Ovary (tissue), 3 donors: ENCODE data around the gene STT3B.

ENCODE experiments used
- CTCF ChIP-seq, 3 donors: fragments of 450-650 bp in 2 of 3; fragments of 200-600 bp in 1 of 3; IDR thresholded peaks; one replicate each; pipeline versions ENCODE4 v1.5.1 to v1.8.0; 2016 to 2022; ENCODE audit warnings: antibody characterized with exemption in 3 of 3, mild to moderate bottlenecking in 1 of 3
- EP300 ChIP-seq: sonication (generic); formaldehyde crosslinking; IDR thresholded peaks from one replicate; pipeline ENCODE4 v1.6.1; 2017; ENCODE audit warnings: antibody characterized with exemption
- donor health status: DM: no; HTN: no; CAD: no.

- TF ChIP-seq EP300 (no peak), CTCF (IDR thresholded peaks at IDR 0.05) (no peak)
Observed at GRCh38 chr3:31509147-31509728, 23.5 kb upstream of the STT3B start.
